ENCODE results near the gene FBXO34.
"Not testable (repeated sequence)": the region's sequence is repeated elsewhere in the genome, so short reads cannot be mapped to it uniquely, and the experiment has no call there.

FBXO34 gene

GRCh38 chr14:55312379-55313030, 41.3 kb downstream of the FBXO34 start:
- not testable (repeated sequence) for DNase-seq

- DNase-seq = no peak
Measured at GRCh38 chr14:55313480-55313879, 42.3 kb downstream of the FBXO34 start.

GRCh38 chr14:55314449-55314848, 43.2 kb downstream of the FBXO34 start:
- no peak for DNase-seq

- DNase-seq = peak; percentile 38
Measured at GRCh38 chr14:55316564-55316963, 45.3 kb downstream of the FBXO34 start.

- no peak for DNase-seq
Measured at GRCh38 chr14:55317542-55318306, 46.5 kb downstream of the FBXO34 start.

- DNase-seq = no peak
Measured at GRCh38 chr14:55318694-55319093, 47.5 kb downstream of the FBXO34 start.

- DNase-seq = no peak
Measured at GRCh38 chr14:55323910-55324309, 52.7 kb downstream of the FBXO34 start.

- no peak for DNase-seq
Measured at GRCh38 chr14:55324812-55325211, 53.6 kb downstream of the FBXO34 start.

GRCh38 chr14:55327179-55327578, 56.0 kb downstream of the FBXO34 start:
- no peak for DNase-seq

GRCh38 chr14:55328317-55328716, 57.1 kb downstream of the FBXO34 start:
- DNase-seq = no peak

GRCh38 chr14:55329999-55330710, 58.9 kb downstream of the FBXO34 start:
- no peak for DNase-seq

- no peak for DNase-seq
Measured at GRCh38 chr14:55332654-55333570, 61.7 kb downstream of the FBXO34 start.

- DNase-seq = no peak
Measured at GRCh38 chr14:55333711-55334485, 62.7 kb downstream of the FBXO34 start.

GRCh38 chr14:55336162-55336561, 64.9 kb downstream of the FBXO34 start:
- no peak for DNase-seq

- no peak for DNase-seq
Measured at GRCh38 chr14:55336691-55337090, 65.5 kb downstream of the FBXO34 start.

- no peak for DNase-seq
Measured at GRCh38 chr14:55339770-55340169, 68.5 kb downstream of the FBXO34 start.

- no peak for DNase-seq
Measured at GRCh38 chr14:55340482-55340881, 69.3 kb downstream of the FBXO34 start.

GRCh38 chr14:55341781-55342180, 70.6 kb downstream of the FBXO34 start:
- no peak for DNase-seq

- DNase-seq = not testable (repeated sequence)
Measured at GRCh38 chr14:55344582-55345163, 73.5 kb downstream of the FBXO34 start.

- no peak for DNase-seq
Measured at GRCh38 chr14:55347040-55347439, 75.8 kb downstream of the FBXO34 start.

- no peak for DNase-seq
Measured at GRCh38 chr14:55347748-55348147, 76.5 kb downstream of the FBXO34 start.
